ENCODE results near the gene FNDC3B.

- TF ChIP-seq CEBPB (IDR thresholded peaks at IDR 0.05) (no peak), CBX2 (IDR thresholded peaks at IDR 0.05; ENCODE audit: borderline replicate concordance, low read depth) (no peak), MAX (IDR thresholded peaks at IDR 0.05) (no peak)
- TF ChIP-seq, protein P1, sequence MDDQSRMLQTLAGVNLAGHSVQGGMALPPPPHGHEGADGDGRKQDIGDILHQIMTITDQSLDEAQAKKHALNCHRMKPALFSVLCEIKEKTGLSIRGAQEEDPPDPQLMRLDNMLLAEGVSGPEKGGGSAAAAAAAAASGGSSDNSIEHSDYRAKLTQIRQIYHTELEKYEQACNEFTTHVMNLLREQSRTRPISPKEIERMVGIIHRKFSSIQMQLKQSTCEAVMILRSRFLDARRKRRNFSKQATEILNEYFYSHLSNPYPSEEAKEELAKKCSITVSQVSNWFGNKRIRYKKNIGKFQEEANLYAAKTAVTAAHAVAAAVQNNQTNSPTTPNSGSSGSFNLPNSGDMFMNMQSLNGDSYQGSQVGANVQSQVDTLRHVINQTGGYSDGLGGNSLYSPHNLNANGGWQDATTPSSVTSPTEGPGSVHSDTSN (IDR thresholded peaks at IDR 0.05): no peak
- TF ChIP-seq, protein P2, sequence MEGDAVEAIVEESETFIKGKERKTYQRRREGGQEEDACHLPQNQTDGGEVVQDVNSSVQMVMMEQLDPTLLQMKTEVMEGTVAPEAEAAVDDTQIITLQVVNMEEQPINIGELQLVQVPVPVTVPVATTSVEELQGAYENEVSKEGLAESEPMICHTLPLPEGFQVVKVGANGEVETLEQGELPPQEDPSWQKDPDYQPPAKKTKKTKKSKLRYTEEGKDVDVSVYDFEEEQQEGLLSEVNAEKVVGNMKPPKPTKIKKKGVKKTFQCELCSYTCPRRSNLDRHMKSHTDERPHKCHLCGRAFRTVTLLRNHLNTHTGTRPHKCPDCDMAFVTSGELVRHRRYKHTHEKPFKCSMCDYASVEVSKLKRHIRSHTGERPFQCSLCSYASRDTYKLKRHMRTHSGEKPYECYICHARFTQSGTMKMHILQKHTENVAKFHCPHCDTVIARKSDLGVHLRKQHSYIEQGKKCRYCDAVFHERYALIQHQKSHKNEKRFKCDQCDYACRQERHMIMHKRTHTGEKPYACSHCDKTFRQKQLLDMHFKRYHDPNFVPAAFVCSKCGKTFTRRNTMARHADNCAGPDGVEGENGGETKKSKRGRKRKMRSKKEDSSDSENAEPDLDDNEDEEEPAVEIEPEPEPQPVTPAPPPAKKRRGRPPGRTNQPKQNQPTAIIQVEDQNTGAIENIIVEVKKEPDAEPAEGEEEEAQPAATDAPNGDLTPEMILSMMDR (IDR thresholded peaks at IDR 0.05): no peak
Observed at GRCh38 chr3:172289583-172289982, 250.2 kb downstream of the FNDC3B start.

All from A549 (cell line).